ENCODE results near the gene CROCC.

- TF ChIP-seq, protein P1, sequence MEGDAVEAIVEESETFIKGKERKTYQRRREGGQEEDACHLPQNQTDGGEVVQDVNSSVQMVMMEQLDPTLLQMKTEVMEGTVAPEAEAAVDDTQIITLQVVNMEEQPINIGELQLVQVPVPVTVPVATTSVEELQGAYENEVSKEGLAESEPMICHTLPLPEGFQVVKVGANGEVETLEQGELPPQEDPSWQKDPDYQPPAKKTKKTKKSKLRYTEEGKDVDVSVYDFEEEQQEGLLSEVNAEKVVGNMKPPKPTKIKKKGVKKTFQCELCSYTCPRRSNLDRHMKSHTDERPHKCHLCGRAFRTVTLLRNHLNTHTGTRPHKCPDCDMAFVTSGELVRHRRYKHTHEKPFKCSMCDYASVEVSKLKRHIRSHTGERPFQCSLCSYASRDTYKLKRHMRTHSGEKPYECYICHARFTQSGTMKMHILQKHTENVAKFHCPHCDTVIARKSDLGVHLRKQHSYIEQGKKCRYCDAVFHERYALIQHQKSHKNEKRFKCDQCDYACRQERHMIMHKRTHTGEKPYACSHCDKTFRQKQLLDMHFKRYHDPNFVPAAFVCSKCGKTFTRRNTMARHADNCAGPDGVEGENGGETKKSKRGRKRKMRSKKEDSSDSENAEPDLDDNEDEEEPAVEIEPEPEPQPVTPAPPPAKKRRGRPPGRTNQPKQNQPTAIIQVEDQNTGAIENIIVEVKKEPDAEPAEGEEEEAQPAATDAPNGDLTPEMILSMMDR (conservative IDR thresholded peaks at IDR 0.05; ENCODE audit: low read length) = no peak
- TF ChIP-seq EZH2phosphoT487 (IDR thresholded peaks at IDR 0.05; ENCODE audit: borderline replicate concordance, low read depth, low read length) = no peak
Observed at GRCh38 chr1:16984717-16985116, 63.0 kb downstream of the CROCC start.
